NB4 (cell line): ENCODE results near the gene SEMA3E.

Experiments
- CTCF ChIP-seq: IDR thresholded peaks from one replicate; pipeline ENCODE4 v1.5.1; 2012; ENCODE audit warnings: low read depth, low read length
- POLR2A ChIP-seq: IDR thresholded peaks from 2 replicates; pipeline ENCODE4 v1.6.1; 2011; ENCODE audit warnings: mild to moderate bottlenecking; ENCODE audit not compliant: insufficient read length; ENCODE audit errors: extremely low read depth

GRCh38 chr7:83502636-83503035, 146.3 kb downstream of the SEMA3E start:
- TF ChIP-seq POLR2A (no peak), CTCF (no peak)
